Measurements from ENCODE around the gene CTNNA2. TPM values are rescaled to one million over a fixed set of nuclear protein-coding genes. Genes with fewer than 3 reads are reported as not detected.

CTNNA2 gene
- total RNA-seq, 4 donors from 2014 or later = 0.19 TPM; not detected in 3

- TF ChIP-seq CTCF (IDR thresholded peaks at IDR 0.05) = no peak
- no peak for DNase-seq (ENCODE audit: low spot score)
- peak; percentile 47 for ATAC-seq (ENCODE audit: low FRiP score)
Observed at GRCh38 chr2:80068038-80068731, 555.3 kb downstream of the CTNNA2 start.

GRCh38 chr2:80070587-80070986 lies 557.7 kb downstream of the CTNNA2 start:
- TF ChIP-seq CTCF (IDR thresholded peaks at IDR 0.05) = no peak
- ATAC-seq (ENCODE audit: low FRiP score) = no peak
- no peak for DNase-seq (ENCODE audit: low spot score)

DNA sequence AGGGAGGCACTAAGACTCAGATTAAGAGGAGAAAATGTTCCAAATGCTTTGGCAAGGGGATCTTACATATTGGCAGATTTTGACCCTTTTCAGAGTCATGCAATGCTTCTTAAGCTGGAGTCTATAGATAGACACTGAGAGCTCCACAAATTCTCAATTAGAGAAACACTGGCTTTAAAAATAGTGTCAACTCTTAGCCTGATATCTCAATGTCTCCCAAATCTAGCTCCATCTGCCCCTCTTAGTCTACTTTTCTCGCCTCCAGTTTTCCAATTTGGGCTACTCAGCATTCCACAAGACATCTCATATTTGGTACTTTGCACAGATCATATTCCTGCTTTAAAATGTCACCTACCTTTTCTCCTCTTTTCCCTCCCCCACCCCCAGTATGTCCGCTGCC lies 559.1 kb downstream of the CTNNA2 start:
- TF ChIP-seq CTCF (IDR thresholded peaks at IDR 0.05) = no peak
- DNase-seq (ENCODE audit: low spot score) (no peak), ATAC-seq (ENCODE audit: low FRiP score) (no peak)

DNA sequence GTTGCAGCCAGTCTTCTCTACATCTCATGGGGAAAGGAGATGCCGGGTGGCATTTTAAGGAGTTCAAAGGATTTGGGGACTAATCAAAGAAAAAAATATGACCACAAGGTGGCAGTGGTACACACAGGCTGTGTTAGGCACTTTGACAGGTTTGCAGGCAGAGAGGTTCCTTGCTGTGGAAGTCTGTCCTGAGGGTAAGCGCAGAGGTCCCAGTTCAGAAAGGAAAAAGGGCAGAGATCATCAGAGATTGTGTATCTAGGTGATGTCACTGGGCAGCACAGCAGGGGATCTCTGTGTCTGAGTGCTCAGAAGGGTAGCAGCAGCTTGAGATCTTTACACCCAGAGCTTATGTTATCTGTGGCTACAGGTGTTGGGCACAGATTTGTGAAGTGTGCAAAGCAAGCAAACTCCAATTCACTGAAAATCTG lies 560.3 kb downstream of the CTNNA2 start:
- ATAC-seq (ENCODE audit: low FRiP score) (no peak), DNase-seq (ENCODE audit: low spot score) (no peak)
- TF ChIP-seq CTCF (IDR thresholded peaks at IDR 0.05) = no peak

DNA sequence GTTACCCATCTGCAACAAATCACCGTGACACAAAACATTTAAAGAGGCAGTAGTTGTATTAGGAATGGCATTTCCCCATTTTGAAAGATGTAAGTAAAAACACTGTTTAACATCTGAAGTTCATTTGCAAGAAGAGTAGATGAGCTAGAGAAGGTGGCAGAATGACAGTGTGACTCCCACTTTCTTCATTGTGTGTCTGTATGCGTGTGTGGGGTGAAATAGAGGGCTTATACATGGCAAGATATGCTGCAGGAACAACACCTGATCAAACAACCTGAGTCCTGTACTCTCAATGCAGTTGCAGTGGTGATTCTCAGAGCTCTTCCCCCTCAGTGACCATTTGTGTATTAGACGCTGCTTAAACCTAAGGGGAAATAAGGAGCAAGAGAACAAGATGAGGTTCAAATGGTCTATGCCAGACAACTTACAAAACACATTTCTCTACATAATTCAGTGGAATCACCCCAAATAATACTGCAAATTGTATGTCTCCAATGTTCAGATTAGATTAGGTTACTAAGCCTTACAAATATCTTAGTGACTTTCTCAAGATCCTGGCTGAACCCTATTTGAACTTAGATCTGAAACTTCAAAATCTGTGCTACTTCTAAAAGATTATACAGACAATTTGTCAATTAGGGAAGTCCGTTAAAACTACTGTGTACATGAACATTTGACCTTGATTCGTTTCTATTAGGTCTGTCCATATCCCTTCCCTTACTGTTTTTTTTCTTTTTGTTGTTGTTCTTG lies 561.6 kb downstream of the CTNNA2 start:
- DNase-seq (ENCODE audit: low spot score) = no peak
- no peak for TF ChIP-seq CTCF (IDR thresholded peaks at IDR 0.05)
- ATAC-seq (ENCODE audit: low FRiP score) = no peak

- TF ChIP-seq CTCF (IDR thresholded peaks at IDR 0.05) = no peak
- ATAC-seq (ENCODE audit: low FRiP score) = no peak
- no peak for DNase-seq (ENCODE audit: low spot score)
Observed at GRCh38 chr2:80075719-80076118, 562.9 kb downstream of the CTNNA2 start.

Measured in omental fat pad (tissue), 4 donors.